Coronary artery (tissue), 2 donors: ENCODE results near the gene LIME1.

Experiments
- DNase-seq: peaks from one replicate; pipeline ENCODE4 v3.0.0-alpha.2; 2017; ENCODE audit warnings: low spot score
- H3K27ac ChIP-seq, 2 donors: fragments of 200-600 bp; sonication (generic); one replicate each; pipeline ENCODE4 v1.5.1; 2016 to 2019
- H3K4me3 ChIP-seq: fragments of 200-600 bp; sonication (generic); 2 replicates; pipeline ENCODE4 v1.5.1; 2016; ENCODE audit warnings: mild to moderate bottlenecking, moderate library complexity
- TF ChIP-seq, protein P1 (sequence below): fragments of 200-600 bp; sonication (generic); IDR thresholded peaks from one replicate; pipeline ENCODE4 v1.5.1; 2019; ENCODE audit warnings: antibody characterized with exemption

The LIME1 gene

DNA sequence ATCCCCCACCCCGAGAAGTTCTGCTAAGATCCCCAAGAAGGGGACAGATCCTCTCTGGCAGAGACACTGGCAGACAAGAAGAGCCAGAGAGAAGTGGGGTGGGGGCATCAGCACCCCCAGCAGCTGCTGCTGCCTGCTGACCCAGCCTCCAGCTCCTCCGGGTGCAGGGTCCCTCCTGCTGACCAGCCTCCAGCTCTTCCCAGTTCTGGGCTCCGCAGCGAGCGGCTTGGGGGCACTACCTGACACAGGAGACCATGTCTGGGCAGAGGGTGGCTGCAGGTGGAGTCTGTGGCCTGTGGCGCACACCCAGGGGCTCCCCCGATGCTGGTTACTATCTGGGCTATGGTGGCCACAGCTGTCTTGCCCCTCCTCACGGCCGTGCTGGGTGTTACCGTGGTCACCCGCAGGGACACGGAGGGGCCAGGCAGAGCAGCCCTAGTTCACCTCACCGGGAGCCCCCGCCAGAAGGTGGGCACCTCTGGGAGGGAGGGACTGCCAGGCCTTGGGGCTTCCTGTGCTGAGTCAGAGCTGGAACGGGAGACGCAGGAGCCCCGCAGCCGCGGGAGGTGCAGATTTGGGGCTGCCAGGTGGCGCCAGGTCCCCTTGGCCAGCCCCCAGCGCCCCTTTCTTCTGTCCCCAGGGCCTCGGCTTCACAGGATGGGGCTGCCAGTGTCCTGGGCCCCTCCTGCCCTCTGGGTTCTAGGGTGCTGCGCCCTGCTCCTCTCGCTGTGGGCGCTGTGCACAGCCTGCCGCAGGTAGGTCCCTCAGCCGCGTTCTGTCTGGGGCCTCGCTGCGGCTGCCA lies 630 bp downstream of the LIME1 start:
- TF ChIP-seq, protein P1, sequence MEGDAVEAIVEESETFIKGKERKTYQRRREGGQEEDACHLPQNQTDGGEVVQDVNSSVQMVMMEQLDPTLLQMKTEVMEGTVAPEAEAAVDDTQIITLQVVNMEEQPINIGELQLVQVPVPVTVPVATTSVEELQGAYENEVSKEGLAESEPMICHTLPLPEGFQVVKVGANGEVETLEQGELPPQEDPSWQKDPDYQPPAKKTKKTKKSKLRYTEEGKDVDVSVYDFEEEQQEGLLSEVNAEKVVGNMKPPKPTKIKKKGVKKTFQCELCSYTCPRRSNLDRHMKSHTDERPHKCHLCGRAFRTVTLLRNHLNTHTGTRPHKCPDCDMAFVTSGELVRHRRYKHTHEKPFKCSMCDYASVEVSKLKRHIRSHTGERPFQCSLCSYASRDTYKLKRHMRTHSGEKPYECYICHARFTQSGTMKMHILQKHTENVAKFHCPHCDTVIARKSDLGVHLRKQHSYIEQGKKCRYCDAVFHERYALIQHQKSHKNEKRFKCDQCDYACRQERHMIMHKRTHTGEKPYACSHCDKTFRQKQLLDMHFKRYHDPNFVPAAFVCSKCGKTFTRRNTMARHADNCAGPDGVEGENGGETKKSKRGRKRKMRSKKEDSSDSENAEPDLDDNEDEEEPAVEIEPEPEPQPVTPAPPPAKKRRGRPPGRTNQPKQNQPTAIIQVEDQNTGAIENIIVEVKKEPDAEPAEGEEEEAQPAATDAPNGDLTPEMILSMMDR, result no peak
- peak; percentile 76 for DNase-seq
- Histone ChIP-seq H3K27ac (no peak overlapping the region), H3K4me3 (peak overlapping the region; percentile 78)

- no peak for DNase-seq
- Histone ChIP-seq H3K4me3 (peak overlapping the region; percentile 78), H3K27ac (peak overlapping the region in 1 of 2 donors; percentile 93)
- TF ChIP-seq, protein P1, result no peak
These were observed 1.2 kb downstream of the LIME1 start for GRCh38 chr20:63737695-63737944.

DNA sequence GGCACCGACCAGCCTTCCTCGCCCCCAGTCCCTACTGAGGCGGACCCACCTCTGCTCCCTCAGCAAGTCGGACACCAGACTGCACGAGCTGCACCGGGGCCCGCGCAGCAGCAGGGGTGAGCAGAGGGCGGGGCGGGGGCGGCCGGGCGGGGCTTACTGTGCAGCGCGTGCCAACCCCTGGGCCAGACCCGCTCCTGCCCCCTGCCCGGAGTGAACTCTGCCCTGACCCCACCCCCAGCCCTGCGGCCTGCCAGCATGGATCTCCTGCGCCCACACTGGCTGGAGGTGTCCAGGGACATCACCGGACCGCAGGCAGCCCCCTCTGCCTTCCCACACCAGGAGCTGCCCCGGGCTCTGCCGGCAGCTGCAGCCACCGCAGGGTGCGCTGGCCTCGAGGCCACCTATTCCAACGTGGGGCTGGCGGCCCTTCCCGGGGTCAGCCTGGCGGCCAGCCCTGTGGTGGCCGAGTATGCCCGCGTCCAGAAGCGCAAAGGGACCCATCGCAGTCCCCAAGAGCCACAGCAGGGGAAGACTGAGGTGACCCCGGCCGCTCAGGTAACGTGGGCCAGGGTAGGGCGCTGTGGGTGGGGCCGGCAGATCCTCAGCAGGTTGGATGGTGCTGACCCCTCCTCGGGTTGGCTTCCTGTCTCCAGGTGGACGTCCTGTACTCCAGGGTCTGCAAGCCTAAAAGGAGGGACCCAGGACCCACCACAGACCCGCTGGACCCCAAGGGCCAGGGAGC lies 1.7 kb downstream of the LIME1 start:
- peak; percentile 78 for DNase-seq
- Histone ChIP-seq H3K27ac (peak overlapping the region; percentile 83 to 93), H3K4me3 (peak overlapping the region; percentile 78)
- TF ChIP-seq, protein P1, result no peak

- DNase-seq, result no peak
- Histone ChIP-seq H3K4me3 (peak overlapping the region; percentile 78), H3K27ac (peak overlapping the region; percentile 83 to 93)
- TF ChIP-seq, protein P1, result no peak
These were observed 2.2 kb downstream of the LIME1 start for GRCh38 chr20:63738687-63739129.

DNA sequence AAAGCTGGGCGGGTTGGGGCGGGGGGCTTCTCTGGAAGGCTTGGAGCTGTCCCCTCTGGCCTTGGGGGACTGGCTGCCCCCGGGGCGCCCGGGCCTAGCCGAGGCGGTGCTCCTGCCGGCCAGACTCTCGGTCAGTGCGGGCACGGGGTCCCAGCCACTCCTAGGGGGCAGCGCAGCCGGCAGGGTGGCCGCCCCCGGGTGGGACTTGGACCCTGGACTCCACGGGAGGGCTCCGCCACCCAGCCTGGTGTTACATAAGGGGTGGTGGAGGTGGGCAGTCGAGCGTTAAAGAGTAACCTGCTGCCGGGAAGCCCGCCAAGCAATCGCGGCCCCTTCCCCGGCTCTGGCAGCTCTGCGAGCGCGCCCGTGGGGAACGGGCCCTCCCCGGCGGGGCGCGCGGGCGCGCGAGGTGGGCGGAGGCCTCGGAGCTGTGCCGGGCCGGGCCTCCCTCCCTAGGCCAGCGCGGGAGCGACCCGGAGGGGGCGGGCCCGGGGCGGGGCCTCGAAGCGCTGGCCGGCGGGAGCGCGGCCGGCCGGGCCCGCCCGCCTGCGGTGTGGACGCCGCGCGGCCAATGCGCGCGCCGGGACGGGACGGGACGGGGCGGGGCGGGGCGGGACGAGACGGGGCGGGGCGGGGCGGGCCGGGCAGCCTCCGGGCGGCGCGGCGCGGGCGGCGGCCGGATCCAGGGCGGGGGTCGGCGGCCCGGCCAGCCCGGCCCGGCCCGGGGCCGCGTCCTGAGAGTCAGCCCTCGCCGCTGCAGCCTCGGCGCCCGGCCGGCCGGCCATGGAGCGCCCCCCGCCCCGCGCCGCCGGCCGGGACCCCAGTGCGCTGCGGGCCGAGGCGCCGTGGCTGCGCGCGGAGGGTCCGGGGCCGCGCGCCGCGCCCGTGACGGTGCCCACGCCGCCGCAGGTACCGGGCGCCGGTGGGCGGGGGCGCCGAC lies 2.9 kb downstream of the LIME1 start, which contains the start of gene SLC2A4RG:
TSS of gene SLC2A4RG (plus strand) at position 647 of the 940 bp plus-strand sequence. CDS start at position 784, 137 bp downstream.
- TF ChIP-seq, protein P1, result no peak
- DNase-seq, result peak; percentile 83
- Histone ChIP-seq H3K27ac (peak within 1 kb of the TSS; percentile 83 to 93), H3K4me3 (peak within 1 kb of the TSS; percentile 78)

GRCh38 chr20:63740070-63740626 lies 3.7 kb downstream of the LIME1 start:
- TF ChIP-seq, protein P1, result no peak
- peak overlapping the region; percentile 78 for H3K4me3 ChIP-seq
- peak overlapping the region; percentile 82 to 93 for H3K27ac ChIP-seq
- DNase-seq, result peak; percentile 74
